ENCODE data around the gene GLIS1. TPM values are rescaled to one million over a fixed set of nuclear protein-coding genes. Genes with fewer than 3 reads are reported as not detected.

Gene GLIS1
- total RNA-seq, 1 experiment from 2014 or later = 0.13 TPM

DNA sequence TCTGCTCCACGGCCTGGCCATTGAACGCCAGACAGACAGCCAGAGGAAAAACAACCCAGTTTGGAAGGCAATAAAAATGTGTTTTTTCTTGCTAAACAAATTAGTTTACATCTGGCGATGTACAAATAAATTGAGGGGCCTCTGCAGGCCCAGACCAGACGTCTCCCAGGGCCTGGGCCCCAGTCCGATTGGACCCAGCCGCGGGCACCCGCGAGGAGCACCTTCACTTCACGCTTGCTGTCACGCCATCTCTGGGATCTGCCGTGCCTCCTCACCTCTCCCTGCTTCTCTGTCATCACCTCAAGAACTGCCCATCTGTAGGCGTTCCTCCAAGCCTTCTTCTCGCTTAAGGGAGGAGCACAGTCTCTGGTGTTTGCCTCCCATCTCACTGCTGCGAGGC lies 61.5 kb downstream of the GLIS1 start:
- BruUV-seq (replicated peaks) = no TSS peak
- POLR2A ChIA-PET (ENCODE audit: low non-redundant PET) = no interaction called here
- intact Hi-C loops (cut with micrococcal nuclease; ENCODE audit: unreplicated experiment) = no loop called here

GRCh38 chr1:53672785-53673184 lies 66.2 kb downstream of the GLIS1 start:
- H3K4me1 ChIP-seq (ENCODE audit: insufficient read depth, low read length, poor library complexity, severe bottlenecking) = no peaks in the 10 kb centered on the region
- ChIA-PET POLR2A (ENCODE audit: low non-redundant PET) (no interaction called here), CTCF (no interaction called here)
- H3K9me3 ChIP-seq (ENCODE audit: low read depth, low read length, poor library complexity, severe bottlenecking) = no peaks in the 10 kb centered on the region
- intact Hi-C loops (cut with micrococcal nuclease; ENCODE audit: unreplicated experiment) = no loop called here
- DNase-seq (ENCODE audit: low spot score) = no peak
- no TSS peak for BruUV-seq (replicated peaks)
- H3K4me3 ChIP-seq (ENCODE audit: low read depth, low read length, poor library complexity, severe bottlenecking) = no peak overlapping the region
- no peaks in the 10 kb centered on the region for H3K36me3 ChIP-seq (ENCODE audit: insufficient read depth, low read length, poor library complexity, severe bottlenecking)
- H3K27me3 ChIP-seq (replicated peaks; ENCODE audit: insufficient read depth, low read depth, low read length, poor library complexity) = no peaks in the 10 kb centered on the region
- no peak overlapping the region for H3K27ac ChIP-seq (ENCODE audit: low read depth, low read length, poor library complexity, severe bottlenecking)
- TF ChIP-seq EZH2 (IDR thresholded peaks at IDR 0.05; ENCODE audit: borderline replicate concordance, low read depth, low read length, poor library complexity, severe bottlenecking) = no peak
- no peak for TF ChIP-seq CTCF (conservative IDR thresholded peaks at IDR 0.05; ENCODE audit: low read depth, low read length)

More for the DNA sequence above, 61.5 kb downstream of the GLIS1 start:
- DNase-seq (ENCODE audit: low spot score) = no peak
- Histone ChIP-seq H3K36me3 (ENCODE audit: insufficient read depth, low read length, poor library complexity, severe bottlenecking) (no peaks in the 10 kb centered on the region), H3K4me1 (ENCODE audit: insufficient read depth, low read length, poor library complexity, severe bottlenecking) (peaks cover 4% of the 10 kb centered on the region), H3K27me3 (replicated peaks; ENCODE audit: insufficient read depth, low read depth, low read length, poor library complexity) (no peaks in the 10 kb centered on the region), H3K4me3 (ENCODE audit: low read depth, low read length, poor library complexity, severe bottlenecking) (no peak overlapping the region), H3K27ac (ENCODE audit: low read depth, low read length, poor library complexity, severe bottlenecking) (no peak overlapping the region), H3K9me3 (ENCODE audit: low read depth, low read length, poor library complexity, severe bottlenecking) (no peaks in the 10 kb centered on the region)
- CTCF ChIA-PET = no interaction called here
- TF ChIP-seq EZH2 (IDR thresholded peaks at IDR 0.05; ENCODE audit: borderline replicate concordance, low read depth, low read length, poor library complexity, severe bottlenecking) (no peak), CTCF (conservative IDR thresholded peaks at IDR 0.05; ENCODE audit: low read depth, low read length) (no peak)

DNA sequence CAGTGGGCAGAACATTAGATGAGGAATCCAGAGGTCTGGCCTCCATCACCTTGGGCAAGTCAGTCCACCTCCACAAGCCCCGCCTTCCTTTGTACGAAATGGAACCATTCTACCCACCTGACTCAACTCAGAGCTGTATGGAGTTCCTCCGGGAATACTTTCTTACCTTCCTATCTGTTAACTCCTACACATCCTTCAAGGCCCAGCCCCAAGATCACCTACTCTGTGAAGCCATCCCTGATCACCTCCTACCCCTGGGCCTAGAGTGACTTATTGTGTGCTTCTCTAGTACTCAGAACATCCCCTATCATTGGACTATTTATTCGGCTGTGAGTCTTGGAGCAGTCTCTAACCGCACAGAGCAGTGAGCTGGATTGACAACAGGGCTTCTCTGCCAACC lies 66.7 kb downstream of the GLIS1 start:
- no peaks in the 10 kb centered on the region for H3K4me1 ChIP-seq (ENCODE audit: insufficient read depth, low read length, poor library complexity, severe bottlenecking)
- no peaks in the 10 kb centered on the region for H3K27me3 ChIP-seq (replicated peaks; ENCODE audit: insufficient read depth, low read depth, low read length, poor library complexity)
- BruUV-seq (replicated peaks) = no TSS peak
- no peak overlapping the region for H3K27ac ChIP-seq (ENCODE audit: low read depth, low read length, poor library complexity, severe bottlenecking)
- no peak for DNase-seq (ENCODE audit: low spot score)
- no peaks in the 10 kb centered on the region for H3K36me3 ChIP-seq (ENCODE audit: insufficient read depth, low read length, poor library complexity, severe bottlenecking)
- no peaks in the 10 kb centered on the region for H3K9me3 ChIP-seq (ENCODE audit: low read depth, low read length, poor library complexity, severe bottlenecking)
- intact Hi-C loops (cut with micrococcal nuclease; ENCODE audit: unreplicated experiment) = no loop called here
- CTCF ChIA-PET = no interaction called here
- H3K4me3 ChIP-seq (ENCODE audit: low read depth, low read length, poor library complexity, severe bottlenecking) = no peak overlapping the region
- TF ChIP-seq CTCF (conservative IDR thresholded peaks at IDR 0.05; ENCODE audit: low read depth, low read length) = no peak
- TF ChIP-seq EZH2 (IDR thresholded peaks at IDR 0.05; ENCODE audit: borderline replicate concordance, low read depth, low read length, poor library complexity, severe bottlenecking) = no peak
- POLR2A ChIA-PET (ENCODE audit: low non-redundant PET) = no interaction called here

Measured in A673 (cell line).